DMS 273 treated with DMSO at 0.1 percent for 48 hours (cell line): ENCODE measurements around the gene GGTLC2.
"Not testable (repeated sequence)": the region's sequence is repeated elsewhere in the genome, so short reads cannot be mapped to it uniquely, and the experiment has no call there.

Experiments
- DNase-seq: peaks from one replicate; lab custom pipeline; 2025; lab: John Stamatoyannopoulos, UW

Gene GGTLC2

GRCh38 chr22:22669093-22669492 is 24.7 kb downstream of the GGTLC2 start:
- DNase-seq = no peak

GRCh38 chr22:22670076-22670795 is 25.8 kb downstream of the GGTLC2 start:
- no peak for DNase-seq

- DNase-seq = no peak
Observed at GRCh38 chr22:22671506-22671905, 27.1 kb downstream of the GGTLC2 start.

GRCh38 chr22:22673099-22673498 is 28.7 kb downstream of the GGTLC2 start:
- no peak for DNase-seq

- no peak for DNase-seq
Observed at GRCh38 chr22:22673628-22674027, 29.2 kb downstream of the GGTLC2 start.

GRCh38 chr22:22674467-22674866 is 30.1 kb downstream of the GGTLC2 start:
- no peak for DNase-seq

GRCh38 chr22:22678970-22679369 is 34.6 kb downstream of the GGTLC2 start:
- DNase-seq = no peak

GRCh38 chr22:22680396-22680795 is 36.0 kb downstream of the GGTLC2 start:
- DNase-seq = no peak

- DNase-seq = no peak
Observed at GRCh38 chr22:22681221-22681739, 36.9 kb downstream of the GGTLC2 start.

GRCh38 chr22:22682196-22682595 is 37.8 kb downstream of the GGTLC2 start:
- no peak for DNase-seq

- no peak for DNase-seq
Observed at GRCh38 chr22:22682807-22683667, 38.6 kb downstream of the GGTLC2 start.

GRCh38 chr22:22683668-22684361 is 39.4 kb downstream of the GGTLC2 start:
- DNase-seq = no peak

- DNase-seq = no peak
Observed at GRCh38 chr22:22684580-22685561, 40.5 kb downstream of the GGTLC2 start.

GRCh38 chr22:22685586-22685985 is 41.2 kb downstream of the GGTLC2 start:
- DNase-seq = no peak

- DNase-seq = not testable (repeated sequence)
Observed at GRCh38 chr22:22686202-22687115, 42.0 kb downstream of the GGTLC2 start.

- no peak for DNase-seq
Observed at GRCh38 chr22:22687638-22688500, 43.5 kb downstream of the GGTLC2 start.

GRCh38 chr22:22689621-22690345 is 45.4 kb downstream of the GGTLC2 start:
- DNase-seq = no peak

- DNase-seq = no peak
Observed at GRCh38 chr22:22691055-22691454, 46.6 kb downstream of the GGTLC2 start.
